NCI-H2081 (cell line): ENCODE measurements around the gene RD3L.

ENCODE experiments used
- DNase-seq, 2 experiments: peaks; one replicate each; lab custom pipeline; 2025; lab: John Stamatoyannopoulos, UW

Gene RD3L

DNA sequence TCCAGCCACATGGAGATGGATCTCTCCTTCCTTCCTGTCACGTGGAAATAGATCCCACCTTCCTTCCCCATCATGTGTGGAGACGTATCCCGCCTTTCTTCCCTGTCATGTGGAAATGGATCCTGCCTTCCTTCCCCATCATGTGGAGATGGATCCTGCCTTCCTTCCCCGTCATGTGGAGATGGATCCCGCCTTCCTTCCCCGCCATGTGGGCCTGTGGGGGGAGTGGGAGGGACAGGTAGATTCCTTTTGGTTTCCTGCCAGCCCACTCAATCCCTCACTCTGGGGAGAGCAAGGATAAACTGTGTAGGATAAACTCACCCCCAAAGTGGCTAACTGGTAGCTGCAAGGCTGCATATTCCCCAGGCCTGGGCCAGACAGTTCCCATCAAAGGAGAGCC, 45.8 kb downstream of the RD3L start:
- DNase-seq = no peak

DNA sequence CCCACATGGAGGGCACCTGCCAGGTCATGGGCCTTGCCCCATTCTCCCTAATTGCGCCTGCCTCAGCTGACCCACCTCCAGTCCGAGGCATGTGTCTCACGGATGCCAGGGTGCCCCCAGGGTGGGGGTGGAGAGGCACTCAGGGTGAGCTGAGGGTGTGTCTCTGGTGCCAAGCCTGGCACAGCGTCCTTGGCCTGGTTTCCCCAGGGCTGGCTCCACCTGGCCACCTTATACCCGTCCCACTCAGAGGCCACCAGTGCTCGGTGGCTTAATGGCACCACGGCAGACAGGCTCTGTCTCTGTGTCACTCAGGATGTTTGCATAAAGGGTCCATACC, 47.6 kb downstream of the RD3L start:
- no peak for DNase-seq

DNA sequence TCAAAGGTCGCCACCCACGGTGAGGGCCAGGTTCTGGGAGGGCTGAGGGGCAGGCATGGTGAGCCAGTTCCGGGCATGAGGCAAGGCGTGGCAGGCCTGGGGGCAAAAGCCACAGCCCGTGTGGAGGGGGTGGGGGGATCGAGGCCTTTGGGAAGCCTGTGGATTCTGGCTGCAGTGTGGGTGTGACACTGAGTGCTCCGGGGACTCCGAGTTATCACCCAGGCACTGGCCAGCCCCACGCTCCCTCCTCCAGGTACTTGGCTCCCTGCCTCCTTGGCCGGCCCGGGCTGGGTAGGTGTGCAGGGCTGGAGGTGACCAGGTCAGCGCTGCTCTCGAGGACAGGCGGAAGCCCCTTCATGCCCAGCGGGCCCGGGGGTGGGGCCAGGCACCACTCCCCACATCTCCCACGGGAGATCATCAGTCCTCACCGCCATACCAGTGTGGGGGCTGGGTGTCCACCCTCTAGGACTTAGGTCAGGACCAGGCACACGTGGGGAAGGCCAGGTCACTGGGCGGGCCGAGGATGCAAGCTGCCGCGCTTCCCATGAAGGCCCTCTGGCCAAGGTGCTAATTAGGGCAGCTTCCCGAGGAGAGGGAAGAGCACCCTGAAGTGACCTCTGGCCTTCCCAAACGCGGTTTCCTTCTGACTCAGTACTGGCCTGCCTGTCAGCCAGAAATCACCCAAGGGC, 48.2 kb downstream of the RD3L start:
- no peak for DNase-seq

DNA sequence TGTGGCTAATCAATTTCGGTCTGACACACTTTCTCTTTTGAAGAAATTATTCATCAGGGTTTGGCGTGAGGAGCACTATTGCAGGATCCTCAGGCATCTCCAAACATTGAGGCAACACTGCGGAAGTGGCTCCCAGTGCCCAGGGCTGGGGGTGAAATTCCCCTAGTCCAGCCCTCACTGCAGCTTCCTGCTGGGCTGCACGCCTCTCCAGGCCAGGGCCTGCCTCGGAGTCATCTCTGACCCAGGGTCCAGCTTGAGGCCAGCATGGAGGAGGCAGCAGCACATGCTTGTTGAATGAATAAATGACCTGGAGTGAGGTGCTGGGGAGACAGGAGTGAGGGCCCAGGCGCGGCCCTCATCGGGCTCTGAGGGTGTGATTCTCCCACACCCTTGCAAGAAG, 50.1 kb downstream of the RD3L start:
- no peak for DNase-seq

DNA sequence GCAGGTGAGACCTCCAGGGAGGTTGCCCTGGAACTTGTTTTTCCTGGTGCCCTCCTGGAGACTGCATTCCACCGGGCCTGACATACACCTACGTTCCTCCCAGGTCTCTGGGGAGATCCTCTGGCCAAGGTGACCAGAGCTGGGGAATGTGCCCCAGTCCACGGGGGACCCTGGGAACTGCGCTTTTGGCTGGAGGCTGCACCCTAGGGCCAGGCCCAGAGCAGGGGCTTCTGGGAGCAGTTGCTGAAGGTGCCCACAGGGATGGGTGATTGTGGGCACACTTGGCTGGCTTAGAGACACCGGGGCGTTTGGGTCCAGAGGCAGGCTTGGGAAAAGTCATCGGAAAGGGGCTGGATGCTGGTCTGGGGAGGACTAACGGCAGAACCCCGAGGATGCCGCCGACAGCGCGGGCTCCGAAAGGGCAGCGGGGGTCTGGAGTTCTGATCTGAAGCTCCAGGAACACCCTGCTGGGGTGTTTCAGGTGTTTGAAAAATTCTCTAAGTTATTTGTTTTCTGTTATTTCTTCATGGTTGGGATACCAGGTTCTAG, 50.6 kb downstream of the RD3L start:
- no peak for DNase-seq

DNA sequence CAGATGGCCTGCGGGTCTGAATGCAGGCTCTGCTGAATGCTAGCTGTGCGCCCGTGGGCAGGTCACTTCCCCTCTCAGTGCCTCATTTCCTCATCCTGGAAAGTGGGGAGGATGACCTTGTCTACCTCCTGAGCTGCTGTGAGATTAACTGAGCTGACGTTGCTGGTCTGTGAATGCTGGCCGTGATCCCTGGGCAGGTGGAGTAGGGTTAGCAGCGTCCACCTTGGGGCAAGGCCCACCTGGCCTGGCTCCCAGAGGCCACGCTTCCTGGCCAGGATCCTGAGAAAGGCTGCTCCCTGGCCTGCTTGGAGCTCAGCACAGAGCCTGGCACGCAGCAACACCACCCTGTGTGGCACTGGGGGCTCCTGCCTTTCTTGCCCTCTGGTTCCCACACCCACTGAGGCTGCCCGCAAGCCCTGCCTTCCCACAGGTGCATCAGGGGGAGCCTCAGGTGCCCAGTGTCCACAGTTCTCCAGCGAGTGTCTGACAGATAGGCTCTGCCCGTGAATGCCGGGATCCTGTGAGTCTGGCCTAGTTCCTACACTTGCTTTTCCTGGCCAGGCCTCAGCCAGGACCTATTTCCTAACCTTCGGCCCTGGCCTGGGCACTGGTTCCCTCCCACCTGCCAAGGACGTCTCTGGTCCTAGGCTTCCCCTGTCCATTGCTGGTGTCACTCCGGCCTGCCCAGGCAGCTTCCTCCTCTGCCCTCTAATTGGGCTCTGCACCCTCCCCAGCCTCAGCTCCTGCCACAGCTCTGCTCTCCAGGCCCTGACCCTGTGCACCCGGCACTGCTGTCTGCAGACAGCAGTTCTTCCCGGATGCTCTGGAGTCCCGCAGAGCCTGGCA, 51.3 kb downstream of the RD3L start:
- no peak for DNase-seq
